AG09309 (cell line): Measurements from ENCODE around the gene SH3GLB2.

ENCODE experiments used
- DNase-seq: peaks from one replicate; pipeline ENCODE4 v3.0.0-alpha.2; 2010; ENCODE audit warnings: low read depth
- H3K4me3 ChIP-seq: 2 replicates; pipeline ENCODE4 v1.5.1; 2011; ENCODE audit warnings: mild to moderate bottlenecking, low read depth, low read length, moderate library complexity; ENCODE audit not compliant: control insufficient read depth
- TF ChIP-seq, protein P1 (sequence below): IDR thresholded peaks from 2 replicates; pipeline ENCODE4 v1.5.1; 2011; ENCODE audit warnings: mild to moderate bottlenecking, low read depth, low read length, inconsistent platforms; ENCODE audit not compliant: insufficient read depth, control insufficient read depth; ENCODE audit errors: missing control alignments

Gene SH3GLB2

DNA sequence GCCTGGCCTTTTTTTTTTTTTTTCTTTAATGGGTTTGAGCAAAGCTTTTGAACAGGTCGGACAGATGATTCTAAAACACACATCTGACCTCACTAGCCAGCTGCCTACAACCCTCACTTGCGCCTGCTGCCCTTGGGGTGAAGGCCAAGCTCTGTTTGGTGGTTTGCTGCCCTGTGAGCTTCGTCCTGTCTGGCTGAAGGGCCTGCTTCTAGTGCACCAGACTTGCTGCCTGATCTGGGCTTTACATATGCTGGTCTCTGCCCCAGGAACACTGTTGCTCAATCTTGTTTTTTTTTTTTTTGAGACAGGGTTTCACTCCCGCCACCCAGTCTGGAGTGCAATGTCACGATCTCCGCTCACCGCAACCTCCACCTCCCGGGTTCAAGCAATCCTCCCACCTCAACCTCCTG lies 36.4 kb upstream of the SH3GLB2 start:
- TF ChIP-seq, protein P1, sequence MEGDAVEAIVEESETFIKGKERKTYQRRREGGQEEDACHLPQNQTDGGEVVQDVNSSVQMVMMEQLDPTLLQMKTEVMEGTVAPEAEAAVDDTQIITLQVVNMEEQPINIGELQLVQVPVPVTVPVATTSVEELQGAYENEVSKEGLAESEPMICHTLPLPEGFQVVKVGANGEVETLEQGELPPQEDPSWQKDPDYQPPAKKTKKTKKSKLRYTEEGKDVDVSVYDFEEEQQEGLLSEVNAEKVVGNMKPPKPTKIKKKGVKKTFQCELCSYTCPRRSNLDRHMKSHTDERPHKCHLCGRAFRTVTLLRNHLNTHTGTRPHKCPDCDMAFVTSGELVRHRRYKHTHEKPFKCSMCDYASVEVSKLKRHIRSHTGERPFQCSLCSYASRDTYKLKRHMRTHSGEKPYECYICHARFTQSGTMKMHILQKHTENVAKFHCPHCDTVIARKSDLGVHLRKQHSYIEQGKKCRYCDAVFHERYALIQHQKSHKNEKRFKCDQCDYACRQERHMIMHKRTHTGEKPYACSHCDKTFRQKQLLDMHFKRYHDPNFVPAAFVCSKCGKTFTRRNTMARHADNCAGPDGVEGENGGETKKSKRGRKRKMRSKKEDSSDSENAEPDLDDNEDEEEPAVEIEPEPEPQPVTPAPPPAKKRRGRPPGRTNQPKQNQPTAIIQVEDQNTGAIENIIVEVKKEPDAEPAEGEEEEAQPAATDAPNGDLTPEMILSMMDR, result no peak
- no peak for DNase-seq
- H3K4me3 ChIP-seq, result no peak overlapping the region

DNA sequence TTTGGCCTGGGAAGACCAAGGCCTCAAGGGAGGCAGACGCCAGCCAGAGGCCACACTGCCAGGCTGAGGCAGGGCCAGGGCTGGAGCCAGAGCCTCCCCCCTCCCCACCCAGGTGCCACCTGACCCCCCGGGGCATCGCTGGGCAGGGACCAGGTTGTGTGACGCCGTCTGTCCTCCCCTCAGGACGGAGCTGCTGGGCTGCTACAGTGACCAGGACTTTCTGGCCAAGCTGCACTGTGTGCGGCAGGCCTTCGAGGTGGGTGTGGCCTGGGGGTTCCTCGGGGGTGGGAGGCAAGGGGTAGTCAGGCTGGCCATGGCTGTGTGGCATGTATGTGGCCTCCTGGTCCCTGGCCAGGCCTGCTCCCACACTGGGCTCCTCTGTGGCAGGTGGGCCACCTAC lies 34.9 kb upstream of the SH3GLB2 start:
- TF ChIP-seq, protein P1, result no peak
- H3K4me3 ChIP-seq, result no peak overlapping the region
- DNase-seq, result no peak

DNA sequence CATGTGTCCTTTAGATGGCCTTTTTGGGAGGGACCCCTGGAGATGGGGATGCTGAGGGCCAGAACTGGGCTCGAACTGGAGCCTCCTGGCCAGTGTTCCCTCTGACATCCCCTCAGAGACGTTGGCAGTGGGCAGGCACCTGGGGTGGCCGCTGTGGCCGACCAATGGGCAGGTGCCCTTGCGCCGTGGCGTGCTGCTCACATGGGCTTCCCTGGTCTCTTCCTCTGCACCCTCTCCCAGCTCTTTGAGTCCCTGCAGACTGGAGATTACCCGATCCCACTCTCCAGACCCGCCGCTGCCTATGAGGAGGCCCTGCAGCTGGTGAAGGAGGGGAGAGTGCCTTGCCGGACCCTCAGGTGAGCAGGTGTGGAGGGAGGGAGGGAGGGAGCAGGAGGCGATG lies 32.9 kb upstream of the SH3GLB2 start:
- DNase-seq, result no peak
- TF ChIP-seq, protein P1, result no peak
- no peak overlapping the region for H3K4me3 ChIP-seq

DNA sequence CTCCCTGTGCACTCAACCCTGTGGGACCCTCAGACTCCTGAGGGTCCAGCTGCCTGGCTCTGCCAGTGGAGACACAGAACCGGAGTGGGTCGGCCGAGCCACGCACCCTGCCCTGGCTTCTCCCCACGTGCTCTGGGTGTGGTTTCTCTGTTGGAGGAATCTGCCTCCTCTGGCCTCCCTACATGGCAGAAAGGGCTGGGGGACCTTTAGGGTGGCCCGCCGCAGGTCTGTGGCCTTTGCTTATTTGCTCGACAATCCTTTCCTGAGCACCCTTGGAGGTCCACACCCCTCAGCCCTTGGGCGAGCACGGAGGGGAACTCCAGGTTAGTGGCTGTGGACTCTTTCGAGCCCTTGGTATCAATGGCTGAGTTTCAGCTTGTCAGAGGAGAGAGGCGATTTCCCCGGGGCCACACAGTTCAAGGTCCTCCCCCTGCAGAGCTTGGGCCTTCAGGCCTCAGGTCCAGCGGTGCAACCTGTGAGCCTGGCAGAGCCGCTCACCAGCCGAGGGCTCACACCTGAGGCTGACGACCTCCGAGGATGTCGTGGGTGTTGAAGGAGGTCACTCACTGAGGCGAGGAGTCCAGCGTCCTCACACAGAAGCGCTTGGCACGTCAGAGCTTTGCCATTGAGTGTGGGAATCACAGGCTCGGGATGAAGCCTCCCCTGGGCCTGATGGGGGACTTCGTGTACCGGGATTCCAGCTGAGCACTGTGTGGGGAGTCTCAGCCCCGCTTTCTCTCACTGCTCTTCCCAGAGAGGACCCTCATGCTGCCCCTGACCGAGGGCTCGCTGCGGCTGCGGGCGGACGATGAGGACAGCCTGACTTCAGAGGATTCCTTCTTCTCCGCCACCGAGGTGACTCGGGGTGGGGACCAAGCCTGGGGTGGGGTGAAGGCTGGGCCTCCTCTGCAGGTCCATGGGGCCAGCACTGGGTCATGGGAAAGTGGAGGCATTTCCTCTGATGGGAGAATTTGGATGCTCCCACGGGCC lies 32.0 kb upstream of the SH3GLB2 start:
- no peak overlapping the region for H3K4me3 ChIP-seq
- TF ChIP-seq, protein P1, result no peak
- DNase-seq, result no peak

DNA sequence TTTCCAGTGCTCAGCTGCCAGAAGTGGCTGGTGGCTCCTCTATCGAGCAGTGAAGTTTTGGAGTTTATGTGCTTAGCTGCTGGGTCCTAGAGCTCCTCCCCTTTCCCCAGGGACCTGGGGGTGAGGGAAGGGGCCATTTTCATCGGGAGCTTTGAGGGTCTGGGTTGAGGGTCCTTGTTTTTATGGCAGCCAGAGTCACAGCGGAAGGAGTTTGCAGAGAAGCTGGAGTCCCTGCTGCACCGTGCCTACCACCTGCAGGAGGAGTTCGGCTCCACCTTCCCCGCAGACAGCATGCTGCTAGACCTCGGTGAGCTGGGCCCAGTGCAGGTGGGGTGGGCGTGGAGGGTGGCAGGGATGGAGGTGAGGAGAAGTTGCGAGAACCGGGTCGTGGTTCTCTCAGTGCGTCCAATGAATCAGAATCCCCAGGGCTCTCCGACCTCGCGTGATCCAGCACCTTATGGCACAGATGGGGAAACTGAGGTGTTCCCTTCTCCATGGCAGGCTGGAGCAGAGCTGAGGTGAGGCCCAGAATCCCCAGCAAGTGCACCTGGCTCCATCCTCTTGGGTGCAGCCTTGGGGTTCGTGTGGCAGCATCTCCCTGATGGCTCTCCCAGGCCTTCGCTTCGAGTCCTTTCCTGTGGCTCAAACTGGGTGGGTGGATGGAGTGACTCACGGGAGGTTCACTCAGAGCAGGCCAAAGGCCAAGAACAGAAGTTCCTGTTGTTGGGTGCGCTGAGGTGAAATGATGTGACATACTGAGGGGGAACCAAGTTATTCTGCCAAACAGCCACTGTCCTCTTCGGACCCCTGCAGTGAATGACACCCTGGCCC lies 31.0 kb upstream of the SH3GLB2 start:
- no peak overlapping the region for H3K4me3 ChIP-seq
- TF ChIP-seq, protein P1, result no peak
- no peak for DNase-seq

DNA sequence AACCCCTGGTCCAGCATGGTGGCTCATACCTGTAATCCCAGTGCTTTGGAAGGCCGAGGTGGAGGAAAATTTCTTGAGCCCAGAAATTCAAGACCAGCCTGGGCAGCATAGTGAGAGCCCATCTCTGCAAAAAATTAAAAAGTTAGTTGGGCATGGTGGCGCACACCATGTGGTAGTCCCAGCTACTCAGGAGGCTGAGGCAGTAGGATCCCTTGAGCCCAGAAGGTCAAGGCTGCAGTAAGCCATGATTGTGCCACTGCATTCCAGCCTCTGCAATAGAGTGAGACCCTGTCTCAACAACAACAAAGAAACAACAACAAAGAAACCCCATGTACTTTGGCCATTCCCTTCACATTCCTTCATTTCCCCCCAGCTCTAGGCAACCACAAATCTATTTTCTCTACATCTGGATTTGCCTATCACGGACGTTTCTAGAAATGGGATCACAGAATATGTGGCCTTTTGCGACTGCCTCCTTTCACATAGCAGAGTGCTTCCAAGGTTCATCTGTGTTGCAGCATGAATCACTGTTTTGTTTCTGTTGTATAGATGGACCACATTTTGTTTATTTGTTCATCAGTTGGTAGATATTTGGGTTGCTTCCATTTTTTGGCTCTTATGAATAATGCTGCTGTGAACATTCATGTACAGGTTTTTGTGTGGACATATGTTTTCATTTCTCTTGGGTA lies 26.2 kb upstream of the SH3GLB2 start:
- no peak overlapping the region for H3K4me3 ChIP-seq
- TF ChIP-seq, protein P1, result no peak
- no peak for DNase-seq
